ENCODE data around the gene ABCC4. TPM values are rescaled to one million over a fixed set of nuclear protein-coding genes. Genes with fewer than 3 reads are reported as not detected.

The ABCC4 gene
- polyA plus RNA-seq, 1 donor from 2014 or later, result 2.4 TPM

GRCh38 chr13:95246292-95247082, 54.8 kb downstream of the ABCC4 start:
- Histone ChIP-seq H3K9me2 (ENCODE audit: insufficient read depth, low read length) (no peaks in the 10 kb centered on the region), H3K79me2 (replicated peaks; ENCODE audit: insufficient read depth, low read length) (no peaks in the 10 kb centered on the region), H3K4me2 (ENCODE audit: low read length) (no peak overlapping the region), H3K27ac (ENCODE audit: low read length) (no peak overlapping the region), H3K4me3 (ENCODE audit: low read length) (no peak overlapping the region), H3K9me3 (ENCODE audit: low read length) (no peaks in the 10 kb centered on the region), H3K36me3 (ENCODE audit: insufficient read depth, low read length) (no peaks in the 10 kb centered on the region), H3K9ac (ENCODE audit: low read length) (no peak overlapping the region), H3K27me3 (ENCODE audit: insufficient read depth, low read depth, low read length) (no peaks in the 10 kb centered on the region), H2AFZ (ENCODE audit: low read depth, low read length) (no peak overlapping the region), H3F3A (ENCODE audit: insufficient read depth, low read length, poor library complexity, severe bottlenecking) (no peaks in the 10 kb centered on the region), H4K20me1 (ENCODE audit: insufficient read depth) (no peaks in the 10 kb centered on the region)
- TF ChIP-seq RAD21 (conservative IDR thresholded peaks at IDR 0.05) (no peak), EP300 (conservative IDR thresholded peaks at IDR 0.05; ENCODE audit: poor library complexity, severe bottlenecking) (no peak), EZH2 (IDR thresholded peaks at IDR 0.05; ENCODE audit: borderline replicate concordance, insufficient read depth, low read length, poor library complexity, severe bottlenecking) (no peak), SMC3 (conservative IDR thresholded peaks at IDR 0.05; ENCODE audit: poor library complexity) (no peak), TAF1 (IDR thresholded peaks at IDR 0.05; ENCODE audit: low read depth) (no peak), REST (IDR thresholded peaks at IDR 0.05; ENCODE audit: borderline replicate concordance) (no peak), MXI1 (conservative IDR thresholded peaks at IDR 0.05; ENCODE audit: poor library complexity, severe bottlenecking) (no peak), POLR2AphosphoS5 (IDR thresholded peaks at IDR 0.05) (no peak), CTCF (IDR thresholded peaks at IDR 0.05; ENCODE audit: poor library complexity, severe bottlenecking) (no peak)

GRCh38 chr13:95245071-95245470, 56.2 kb downstream of the ABCC4 start:
- H3K79me2 ChIP-seq (replicated peaks; ENCODE audit: insufficient read depth, low read length), result no peaks in the 10 kb centered on the region
- no peaks in the 10 kb centered on the region for H3K9me3 ChIP-seq (ENCODE audit: low read length)
- no peaks in the 10 kb centered on the region for H3K27me3 ChIP-seq (ENCODE audit: insufficient read depth, low read depth, low read length)
- no peaks in the 10 kb centered on the region for H3F3A ChIP-seq (ENCODE audit: insufficient read depth, low read length, poor library complexity, severe bottlenecking)
- H3K9me2 ChIP-seq (ENCODE audit: insufficient read depth, low read length), result no peaks in the 10 kb centered on the region
- H3K9ac ChIP-seq (ENCODE audit: low read length), result no peak overlapping the region
- H3K27ac ChIP-seq (ENCODE audit: low read length), result no peak overlapping the region
- no peak overlapping the region for H2AFZ ChIP-seq (ENCODE audit: low read depth, low read length)
- no peak overlapping the region for H3K4me3 ChIP-seq (ENCODE audit: low read length)
- H3K4me2 ChIP-seq (ENCODE audit: low read length), result no peak overlapping the region
- no peaks in the 10 kb centered on the region for H4K20me1 ChIP-seq (ENCODE audit: insufficient read depth)
- no peak for TF ChIP-seq CTCF (IDR thresholded peaks at IDR 0.05; ENCODE audit: poor library complexity, severe bottlenecking)
- no peak for TF ChIP-seq RAD21 (conservative IDR thresholded peaks at IDR 0.05)
- TF ChIP-seq POLR2AphosphoS5 (IDR thresholded peaks at IDR 0.05), result no peak
- no peak for TF ChIP-seq EP300 (conservative IDR thresholded peaks at IDR 0.05; ENCODE audit: poor library complexity, severe bottlenecking)
- TF ChIP-seq REST (IDR thresholded peaks at IDR 0.05; ENCODE audit: borderline replicate concordance), result no peak
- no peak for TF ChIP-seq SMC3 (conservative IDR thresholded peaks at IDR 0.05; ENCODE audit: poor library complexity)
- TF ChIP-seq EZH2 (IDR thresholded peaks at IDR 0.05; ENCODE audit: borderline replicate concordance, insufficient read depth, low read length, poor library complexity, severe bottlenecking), result no peak
- no peak for TF ChIP-seq TAF1 (IDR thresholded peaks at IDR 0.05; ENCODE audit: low read depth)
- no peak for TF ChIP-seq MXI1 (conservative IDR thresholded peaks at IDR 0.05; ENCODE audit: poor library complexity, severe bottlenecking)
- H3K36me3 ChIP-seq (ENCODE audit: insufficient read depth, low read length), result no peaks in the 10 kb centered on the region

Data from neural cell (in vitro differentiated cells).